Cortex of kidney (tissue), 1 donor: ENCODE data around the gene CDK5RAP2.
"Not testable (repeated sequence)": the region's sequence is repeated elsewhere in the genome, so short reads cannot be mapped to it uniquely, and the experiment has no call there.

Experiments
- DNase-seq: peaks from one replicate; lab custom pipeline; 2025; lab: John Stamatoyannopoulos, UW

Gene CDK5RAP2

GRCh38 chr9:120510816-120511215 lies 69.2 kb downstream of the CDK5RAP2 start:
- no peak for DNase-seq

GRCh38 chr9:120507936-120508510 lies 71.9 kb downstream of the CDK5RAP2 start:
- no peak for DNase-seq

DNA sequence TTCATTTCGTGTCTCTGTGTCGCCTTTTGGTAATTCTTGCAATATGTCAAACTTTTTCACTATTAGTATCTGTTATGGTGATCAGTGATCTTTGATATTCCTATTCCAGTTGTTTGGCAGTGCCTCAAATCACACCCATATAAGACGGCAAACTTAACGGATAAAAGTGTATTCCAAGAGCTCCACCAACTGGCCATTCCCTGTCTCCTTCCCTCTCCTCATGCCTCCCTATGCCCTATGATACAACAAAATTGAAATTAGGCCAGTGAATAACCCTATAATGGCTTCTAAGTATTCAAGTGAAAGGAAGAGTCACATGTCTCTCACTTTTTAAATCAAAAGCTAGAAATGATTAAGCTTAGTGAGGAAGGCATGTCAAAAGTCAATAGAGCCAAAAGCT lies 74.8 kb downstream of the CDK5RAP2 start:
- DNase-seq = no peak

GRCh38 chr9:120500733-120501132 lies 79.2 kb downstream of the CDK5RAP2 start:
- no peak for DNase-seq

DNA sequence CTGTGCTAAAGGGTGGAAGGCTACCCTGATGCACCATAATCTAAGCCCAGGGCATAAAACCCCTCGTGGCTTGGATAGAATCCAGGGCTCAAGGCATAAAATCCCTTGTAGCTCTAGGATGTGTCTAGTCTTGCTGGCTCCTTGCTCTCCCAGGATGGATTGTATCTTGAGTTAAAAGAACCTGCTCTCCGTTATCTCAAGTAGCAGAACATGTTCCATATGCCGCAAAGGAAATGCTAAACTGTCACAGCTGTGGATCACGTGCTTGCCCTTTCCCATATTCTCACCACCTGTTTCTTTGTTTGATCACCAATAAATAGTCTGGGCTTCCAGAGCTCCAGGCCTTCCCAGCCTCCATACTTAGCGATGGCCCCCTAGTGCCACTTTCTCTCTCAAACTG lies 82.1 kb downstream of the CDK5RAP2 start:
- DNase-seq = not testable (repeated sequence)

DNA sequence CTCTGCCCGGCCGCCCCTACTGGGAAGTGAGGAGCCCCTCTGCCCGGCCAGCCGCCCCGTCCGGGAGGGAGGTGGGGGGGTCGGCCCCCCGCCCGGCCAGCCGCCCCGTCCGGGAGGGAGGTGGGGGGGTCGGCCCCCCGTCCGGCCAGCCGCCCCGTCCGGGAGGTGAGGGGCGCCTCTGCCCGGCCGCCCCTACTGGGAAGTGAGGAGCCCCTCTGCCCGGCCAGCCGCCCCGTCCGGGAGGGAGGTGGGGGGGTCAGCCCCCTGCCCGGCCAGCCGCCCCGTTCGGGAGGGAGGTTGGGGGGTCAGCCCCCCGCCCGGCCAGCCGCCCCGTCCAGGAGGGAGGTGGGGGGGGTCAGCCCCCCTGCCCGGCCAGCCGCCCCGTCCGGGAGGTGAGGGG lies 83.5 kb downstream of the CDK5RAP2 start:
- not testable (repeated sequence) for DNase-seq

GRCh38 chr9:120490888-120491595 lies 88.9 kb downstream of the CDK5RAP2 start:
- DNase-seq = no peak

GRCh38 chr9:120486835-120487234 lies 93.1 kb downstream of the CDK5RAP2 start:
- DNase-seq = no peak

DNA sequence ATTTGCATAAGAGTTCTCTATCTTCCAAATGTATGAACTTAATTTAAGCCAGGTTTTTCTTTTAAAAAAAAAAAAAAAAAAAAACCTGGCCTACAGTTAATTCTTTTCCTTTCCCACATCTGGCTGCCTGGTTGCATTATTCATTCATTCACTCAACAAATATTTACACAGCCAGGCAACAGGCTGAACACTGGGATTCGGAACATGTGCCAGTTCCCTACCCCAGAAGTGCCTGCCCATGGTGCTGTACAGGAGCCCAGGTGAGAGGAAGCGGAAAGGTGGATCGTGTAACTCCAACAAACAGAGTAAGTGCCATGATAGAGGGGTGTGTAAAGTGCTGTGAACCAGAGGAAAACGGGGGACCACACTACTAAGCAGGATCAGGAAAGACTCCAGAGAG lies 93.6 kb downstream of the CDK5RAP2 start:
- DNase-seq = no peak

- DNase-seq = no peak
These were observed 94.2 kb downstream of the CDK5RAP2 start for GRCh38 chr9:120485788-120486187.

GRCh38 chr9:120484162-120484561 lies 95.8 kb downstream of the CDK5RAP2 start:
- DNase-seq = no peak

DNA sequence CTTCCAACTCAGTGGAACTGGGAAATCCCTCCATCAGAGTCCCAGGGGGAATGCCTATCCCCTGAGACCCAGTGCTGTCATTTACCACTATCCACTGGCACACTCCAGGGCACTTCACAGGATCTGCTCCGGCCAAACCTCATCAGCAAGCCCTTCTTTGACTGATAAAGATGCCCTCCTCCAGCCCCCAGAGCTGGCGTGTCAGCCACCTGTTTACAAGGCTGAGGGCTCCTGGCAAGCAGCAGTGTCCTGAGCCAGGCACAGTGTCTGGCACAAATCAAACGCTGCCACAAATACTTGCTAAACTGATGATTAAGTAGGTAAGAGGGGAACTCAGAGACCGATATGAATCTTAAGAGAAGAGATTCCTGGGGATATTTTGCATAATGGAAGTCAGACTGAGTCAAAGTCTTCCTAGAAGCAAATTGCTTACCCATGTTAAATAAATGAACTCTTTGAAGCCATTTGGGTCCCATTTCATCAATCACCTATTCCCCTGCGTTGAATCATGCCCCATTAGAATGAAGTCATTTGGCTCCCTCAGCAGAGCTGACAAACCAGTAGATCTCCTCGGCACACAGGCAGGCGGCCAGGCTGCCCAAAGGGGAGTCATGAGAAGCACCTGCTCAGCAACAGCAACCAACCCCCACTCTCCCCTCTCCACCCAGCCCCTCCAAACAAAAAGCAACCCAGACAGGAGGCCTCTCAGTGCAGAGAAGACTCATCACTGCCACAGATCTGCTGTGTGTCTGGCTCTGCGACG lies 97.4 kb downstream of the CDK5RAP2 start:
- DNase-seq = no peak

- no peak for DNase-seq
These were observed 98.1 kb downstream of the CDK5RAP2 start for GRCh38 chr9:120481846-120482245.

DNA sequence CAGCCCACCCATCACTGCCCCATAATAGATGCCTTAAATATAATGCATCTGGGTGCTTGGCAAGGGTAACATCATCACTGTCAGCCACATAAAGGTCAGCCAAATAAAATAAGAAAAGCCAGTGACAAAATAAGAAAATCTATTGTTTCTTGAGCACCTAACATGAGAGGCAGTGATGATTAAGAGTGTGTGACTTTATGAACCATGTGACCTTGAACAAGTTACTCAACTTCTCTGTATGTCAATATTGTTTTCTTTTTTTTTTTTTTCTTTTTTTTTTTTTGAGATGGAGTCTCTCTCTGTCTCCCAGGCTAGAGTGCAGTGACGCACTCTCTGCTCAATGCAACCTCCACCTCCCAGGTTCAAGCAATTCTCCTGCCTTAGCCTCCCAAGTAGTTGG lies 98.7 kb downstream of the CDK5RAP2 start:
- no peak for DNase-seq

GRCh38 chr9:120480707-120481106 lies 99.3 kb downstream of the CDK5RAP2 start:
- no peak for DNase-seq

GRCh38 chr9:120478208-120478607 lies 101.8 kb downstream of the CDK5RAP2 start:
- no peak for DNase-seq

DNA sequence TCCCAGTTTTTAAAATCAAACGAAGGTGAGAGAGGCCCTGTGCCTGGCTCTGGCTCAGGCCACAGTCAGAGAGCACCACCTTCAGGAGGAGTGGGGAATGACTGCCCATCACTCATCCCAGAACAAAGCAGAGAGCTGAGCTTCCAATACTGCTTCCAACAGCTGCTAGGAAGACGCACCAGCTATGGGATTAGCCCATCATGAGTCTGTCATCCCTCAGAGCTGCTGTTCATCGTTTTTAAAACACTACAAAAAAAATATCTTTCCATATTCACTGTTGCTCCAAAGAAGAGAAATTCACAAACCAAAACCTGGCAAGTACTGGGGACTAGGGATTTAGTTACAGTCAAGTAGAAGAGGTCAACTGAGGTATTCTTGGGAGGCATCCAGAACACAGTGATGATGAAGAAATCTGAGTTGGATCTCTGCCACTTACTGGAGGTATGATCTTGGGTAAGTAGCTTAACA lies 102.4 kb downstream of the CDK5RAP2 start:
- DNase-seq = no peak

DNA sequence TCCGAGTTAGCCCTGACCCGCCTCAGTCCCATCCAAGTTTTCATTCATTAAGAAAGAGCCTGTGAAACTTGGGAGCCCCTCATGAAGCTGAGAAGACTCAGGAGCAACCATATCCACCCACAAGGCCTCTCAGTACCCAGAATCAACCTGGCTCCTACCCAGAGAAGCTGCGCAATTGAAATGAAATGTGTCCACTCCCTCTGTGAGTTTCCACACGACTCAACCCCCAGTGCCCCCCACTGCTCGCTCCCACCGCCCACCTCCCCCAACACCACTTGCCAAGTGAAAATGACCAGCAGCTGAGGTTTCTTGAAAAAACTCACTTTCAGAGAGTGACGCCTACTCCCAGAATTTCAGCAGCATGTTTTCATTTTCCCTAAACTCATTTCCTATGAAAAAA lies 104.6 kb downstream of the CDK5RAP2 start:
- no peak for DNase-seq

GRCh38 chr9:120474591-120475243 lies 105.2 kb downstream of the CDK5RAP2 start:
- DNase-seq = no peak

- DNase-seq = no peak
These were observed 106.4 kb downstream of the CDK5RAP2 start for GRCh38 chr9:120473608-120474007.

- no peak for DNase-seq
These were observed 114.1 kb downstream of the CDK5RAP2 start for GRCh38 chr9:120465685-120466407.

- no peak for DNase-seq
These were observed 115.0 kb downstream of the CDK5RAP2 start for GRCh38 chr9:120464887-120465421.
